Activated CD4-positive, alpha-beta T cell treated with anti-CD3 and anti-CD28 coated beads, Interleukin-2, amount 50 U/mL, for 4 hours (primary cell): ENCODE data around the gene ST8SIA6.
"Not testable (repeated sequence)": the region's sequence is repeated elsewhere in the genome, so short reads cannot be mapped to it uniquely, and the experiment has no call there.

Experiments used
- DNase-seq, 2 experiments: peaks; one replicate each; pipeline ENCODE4 v3.0.0-alpha.2; 2020

The ST8SIA6 gene

GRCh38 chr10:17340144-17340829 is 114.1 kb downstream of the ST8SIA6 start:
- DNase-seq = no peak

- DNase-seq = no peak
These were observed 119.3 kb downstream of the ST8SIA6 start for GRCh38 chr10:17335065-17335464.

GRCh38 chr10:17330501-17330900 is 123.9 kb downstream of the ST8SIA6 start:
- no peak for DNase-seq

GRCh38 chr10:17326377-17326776 is 128.0 kb downstream of the ST8SIA6 start:
- no peak for DNase-seq

- DNase-seq = not testable (repeated sequence)
These were observed 132.4 kb downstream of the ST8SIA6 start for GRCh38 chr10:17321957-17322356.

- no peak for DNase-seq
These were observed 137.8 kb downstream of the ST8SIA6 start for GRCh38 chr10:17316488-17317170.

GRCh38 chr10:17309435-17309834 is 145.0 kb downstream of the ST8SIA6 start:
- DNase-seq = no peak

- DNase-seq = no peak
These were observed 147.3 kb downstream of the ST8SIA6 start for GRCh38 chr10:17307123-17307522.

- no peak for DNase-seq
These were observed 162.0 kb downstream of the ST8SIA6 start for GRCh38 chr10:17292375-17292774.

- DNase-seq = no peak
These were observed 164.2 kb downstream of the ST8SIA6 start for GRCh38 chr10:17290226-17290625.

- no peak for DNase-seq
These were observed 164.6 kb downstream of the ST8SIA6 start for GRCh38 chr10:17289763-17290162.

GRCh38 chr10:17286562-17287550 is 167.5 kb downstream of the ST8SIA6 start:
- no peak for DNase-seq

- DNase-seq = no peak
These were observed 172.1 kb downstream of the ST8SIA6 start for GRCh38 chr10:17282311-17282710.

- DNase-seq = no peak
These were observed 175.7 kb downstream of the ST8SIA6 start for GRCh38 chr10:17278607-17279240.

GRCh38 chr10:17276756-17277424 is 177.5 kb downstream of the ST8SIA6 start:
- DNase-seq = no peak

GRCh38 chr10:17273403-17273802 is 181.0 kb downstream of the ST8SIA6 start:
- DNase-seq = no peak

- DNase-seq = no peak
These were observed 181.7 kb downstream of the ST8SIA6 start for GRCh38 chr10:17272648-17273047.
